ENCODE data around the gene MTMR12.

Gene MTMR12

GRCh38 chr5:32272746-32273145 is 40.0 kb downstream of the MTMR12 start:
- DNase-seq, result no peak

GRCh38 chr5:32270946-32271345 is 41.8 kb downstream of the MTMR12 start:
- no peak for DNase-seq

GRCh38 chr5:32270178-32270577 is 42.6 kb downstream of the MTMR12 start:
- no peak for DNase-seq

- DNase-seq, result no peak
Observed at GRCh38 chr5:32265902-32266301, 46.8 kb downstream of the MTMR12 start.

GRCh38 chr5:32264957-32265572 is 47.7 kb downstream of the MTMR12 start:
- no peak for DNase-seq

GRCh38 chr5:32263684-32264083 is 49.1 kb downstream of the MTMR12 start:
- no peak for DNase-seq

- no peak for DNase-seq
Observed at GRCh38 chr5:32261198-32261597, 51.5 kb downstream of the MTMR12 start.

GRCh38 chr5:32259033-32259432 is 53.7 kb downstream of the MTMR12 start:
- DNase-seq, result peak; percentile 8

- DNase-seq, result no peak
Observed at GRCh38 chr5:32258424-32258823, 54.3 kb downstream of the MTMR12 start.

- no peak for DNase-seq
Observed at GRCh38 chr5:32255540-32255900, 57.2 kb downstream of the MTMR12 start.

- DNase-seq, result peak; percentile 86
Observed at GRCh38 chr5:32254881-32255539, 57.7 kb downstream of the MTMR12 start.

- DNase-seq, result peak; percentile 63
Observed at GRCh38 chr5:32251871-32252458, 60.8 kb downstream of the MTMR12 start.

- DNase-seq, result no peak
Observed at GRCh38 chr5:32249668-32250067, 63.1 kb downstream of the MTMR12 start.

GRCh38 chr5:32245742-32246141 is 67.0 kb downstream of the MTMR12 start:
- DNase-seq, result no peak

GRCh38 chr5:32244017-32244416 is 68.7 kb downstream of the MTMR12 start:
- no peak for DNase-seq

GRCh38 chr5:32241034-32241783 is 71.5 kb downstream of the MTMR12 start:
- DNase-seq, result no peak

- no peak for DNase-seq
Observed at GRCh38 chr5:32239385-32239784, 73.4 kb downstream of the MTMR12 start.

- DNase-seq, result no peak
Observed at GRCh38 chr5:32233696-32234447, 78.9 kb downstream of the MTMR12 start.

GRCh38 chr5:32233220-32233695 is 79.5 kb downstream of the MTMR12 start:
- no peak for DNase-seq

- peak; percentile 66 for DNase-seq
Observed at GRCh38 chr5:32232441-32233219, 80.1 kb downstream of the MTMR12 start.

- DNase-seq, result no peak
Observed at GRCh38 chr5:32231929-32232328, 80.8 kb downstream of the MTMR12 start.

- no peak for DNase-seq
Observed at GRCh38 chr5:32231241-32231640, 81.5 kb downstream of the MTMR12 start.
